ENCODE data around the gene IMMP2L. TPM values are rescaled to one million over a fixed set of nuclear protein-coding genes. Genes with fewer than 3 reads are reported as not detected.

Gene IMMP2L
- total and polyA plus RNA-seq, 2 of the 4 experiments (the other 2 are of a cell fraction) = 5.8 to 9.3 TPM

GRCh38 chr7:111150709-111151108 lies 411.6 kb downstream of the IMMP2L start:
- Histone ChIP-seq H3K14ac (replicated peaks; ENCODE audit: low read depth, low read length) (no peak overlapping the region), H3K4me1 (ENCODE audit: control insufficient read depth, insufficient read depth, low read length) (no peaks in the 10 kb centered on the region), H2AK5ac (ENCODE audit: low read depth, low read length) (no peak overlapping the region), H2AFZ (replicated peaks; ENCODE audit: low read length, poor library complexity) (no peak overlapping the region), H3K9me1 (ENCODE audit: insufficient read depth, low read length) (no peaks in the 10 kb centered on the region), H2BK120ac (ENCODE audit: low read depth, low read length) (no peak overlapping the region), H3K27ac (ENCODE audit: insufficient read depth, low read length) (no peak overlapping the region), H2AK9ac (replicated peaks; ENCODE audit: low read depth, low read length, poor library complexity) (no peak overlapping the region), H4K8ac (ENCODE audit: low read depth in 2 of 2, low read length in 2 of 2) (no peak overlapping the region), H3K56ac (ENCODE audit: extremely low read depth, insufficient read depth, low read length) (no peak overlapping the region), H3K23ac (ENCODE audit: low read depth, low read length) (no peak overlapping the region), H3K18ac (ENCODE audit: low read depth, low read length) (no peak overlapping the region), H2BK15ac (ENCODE audit: low read depth, low read length) (no peak overlapping the region), H3K4ac (ENCODE audit: low read depth, low read length) (no peak overlapping the region), H3K9me3 (ENCODE audit: control insufficient read depth, insufficient read depth, low read length) (no peaks in the 10 kb centered on the region), H4K5ac (ENCODE audit: low read depth, low read length) (no peak overlapping the region), H3K9ac (ENCODE audit: low read depth, low read length) (no peak overlapping the region), H4K91ac (ENCODE audit: insufficient read depth, low read depth, low read length) (no peak overlapping the region), H2BK20ac (ENCODE audit: low read depth, low read length) (no peak overlapping the region), H4K20me1 (ENCODE audit: insufficient read depth, low read length) (no peaks in the 10 kb centered on the region), H3K4me3 (ENCODE audit: insufficient read depth, low read depth, low read length) (no peak overlapping the region), H3K27me3 (ENCODE audit: control insufficient read depth, insufficient read depth, low read length) (no peaks in the 10 kb centered on the region), H3K36me3 (ENCODE audit: control insufficient read depth, insufficient read depth, low read length) (no peaks in the 10 kb centered on the region), H3K4me2 (ENCODE audit: low read depth, low read length) (no peak overlapping the region), H2BK5ac (ENCODE audit: low read depth, low read length, poor library complexity, severe bottlenecking) (no peak overlapping the region), H3K79me1 (ENCODE audit: low read depth in 1 of 2, low read length in 2 of 2) (no peaks in the 10 kb centered on the region)
- dilution Hi-C loops (cut with HindIII; ENCODE audit: low sequenced_read_pairs, unreplicated experiment) (no loop called here), intact Hi-C loops (cut with micrococcal nuclease) (no loop called here), in situ Hi-C loops (cut with MboI; ENCODE audit: low sequenced_read_pairs) (no loop called here)
- no peak for ATAC-seq (ENCODE audit: low read depth)
- TF ChIP-seq RAD21 (IDR thresholded peaks at IDR 0.05; ENCODE audit: low read length) (no peak), ELK1 (IDR thresholded peaks at IDR 0.05; ENCODE audit: borderline replicate concordance, low read depth, low read length) (no peak), MXI1 (IDR thresholded peaks at IDR 0.05; ENCODE audit: borderline replicate concordance, low read depth, low read length) (no peak), CEBPB (IDR thresholded peaks at IDR 0.05; ENCODE audit: low read depth, low read length) (no peak), MAFK (IDR thresholded peaks at IDR 0.05; ENCODE audit: low read depth, low read length) (no peak), NFE2L2 (IDR thresholded peaks at IDR 0.05; ENCODE audit: low read depth, low read length) (no peak), USF2 (IDR thresholded peaks at IDR 0.05; ENCODE audit: low read depth, low read length) (no peak), RCOR1 (IDR thresholded peaks at IDR 0.05; ENCODE audit: insufficient replicate concordance, low read length) (no peak)
- CTCF ChIA-PET = interaction anchor here (1.4 kb wide), 1 partner anchor 14 kb away, joined by 4 read pairs; no protein-coding TSS in a partner anchor
- no CpG with 5 or more reads among the region's 1 CpG for WGBS, 2 experiments (ENCODE audit: extremely low coverage in 2 of 2, insufficient read length in 1 of 2)
- DNase-seq = no peak
- POLR2A ChIA-PET (ENCODE audit: unreplicated experiment) = no interaction called here
- no TSS peak for BruUV-seq (replicated peaks)
